Keratinocyte (primary cell): Measurements from ENCODE around the gene PARVA. TPM values are rescaled to one million over a fixed set of nuclear protein-coding genes. Genes with fewer than 3 reads are reported as not detected.

Experiments used
- DNase-seq: peaks from one replicate; pipeline ENCODE4 v3.0.0-alpha.2; 2011; ENCODE audit warnings: low read depth, missing footprints, low spot score
- FAIRE-seq: peaks from 2 replicates; lab custom pipeline; 2011; peaks lifted over from hg19 to GRCh38; lab: Jason Lieb, UNC
- H2AFZ ChIP-seq: 2 replicates; pipeline ENCODE4 v1.6.0; 2012; ENCODE audit warnings: low read length, control low read depth, inconsistent platforms; ENCODE audit not compliant: control insufficient read depth
- H3K27ac ChIP-seq: 2 replicates; pipeline ENCODE4 v1.5.1; 2011; ENCODE audit warnings: low read length; ENCODE audit not compliant: control insufficient read depth, insufficient read depth
- H3K27me3 ChIP-seq: 3 replicates; pipeline ENCODE4 v1.6.0; 2011; ENCODE audit warnings: low read length; ENCODE audit not compliant: control insufficient read depth, insufficient read depth; ENCODE audit errors: extremely low read depth
- H3K36me3 ChIP-seq, 2 experiments: 2 replicates in 1 of 2; 3 replicates in 1 of 2; pipeline ENCODE4 v1.5.1; 2011; ENCODE audit warnings: low read length in 2 of 2, mild to moderate bottlenecking in 1 of 2; ENCODE audit not compliant: control insufficient read depth in 2 of 2, insufficient read depth in 2 of 2; ENCODE audit errors: extremely low read depth in 1 of 2
- H3K4me1 ChIP-seq: 3 replicates; pipeline ENCODE4 v1.5.1; 2011; ENCODE audit warnings: low read length; ENCODE audit not compliant: control insufficient read depth, insufficient read depth; ENCODE audit errors: extremely low read depth
- H3K4me2 ChIP-seq: 3 replicates; pipeline ENCODE4 v1.6.0; 2011; ENCODE audit warnings: low read depth, low read length; ENCODE audit not compliant: control insufficient read depth, insufficient read depth; ENCODE audit errors: extremely low read depth
- H3K4me3 ChIP-seq, 3 experiments: fragments of 200-600 bp in 1 of 3; sonication (generic) in 1 of 3; 2 replicates in 2 of 3; 3 replicates in 1 of 3; pipeline ENCODE4 v1.5.1; 2011 to 2016; ENCODE audit warnings: low read length in 3 of 3, mild to moderate bottlenecking in 3 of 3, control low read depth in 2 of 3, inconsistent platforms in 1 of 3, low read depth in 1 of 3, mixed read lengths in 1 of 3, mixed run types in 1 of 3, moderate library complexity in 1 of 3; ENCODE audit not compliant: control insufficient read depth in 2 of 3, insufficient read depth in 2 of 3; ENCODE audit errors: extremely low read depth in 1 of 3
- H3K79me2 ChIP-seq: 2 replicates; pipeline ENCODE4 v1.6.0; 2012; ENCODE audit warnings: low read length; ENCODE audit not compliant: control insufficient read depth, insufficient read depth
- H3K9ac ChIP-seq: 3 replicates; pipeline ENCODE4 v1.6.0; 2011; ENCODE audit warnings: low read length; ENCODE audit not compliant: control insufficient read depth, insufficient read depth; ENCODE audit errors: extremely low read depth
- H3K9me1 ChIP-seq: 3 replicates; pipeline ENCODE4 v1.6.0; 2011; ENCODE audit warnings: low read length; ENCODE audit not compliant: control insufficient read depth, insufficient read depth; ENCODE audit errors: extremely low read depth
- H3K9me3 ChIP-seq: 2 replicates; pipeline ENCODE4 v1.5.1; 2012; ENCODE audit warnings: low read depth, low read length; ENCODE audit not compliant: control insufficient read depth
- H4K20me1 ChIP-seq: 3 replicates; pipeline ENCODE4 v1.6.0; 2011; ENCODE audit warnings: low read length; ENCODE audit not compliant: control insufficient read depth, insufficient read depth; ENCODE audit errors: extremely low read depth
- CTCF ChIP-seq, 3 experiments: IDR thresholded peaks in 1 of 3; conservative IDR thresholded peaks in 1 of 3; optimal IDR thresholded peaks in 1 of 3; 2 replicates in 2 of 3; 3 replicates in 1 of 3; pipeline versions ENCODE3 to v1.5.1; 2011; ENCODE audit warnings: low read length in 3 of 3, mild to moderate bottlenecking in 3 of 3, moderate library complexity in 2 of 3, control low read depth in 1 of 3, inconsistent platforms in 1 of 3; ENCODE audit not compliant: insufficient read depth in 2 of 3; ENCODE audit errors: extremely low read depth in 1 of 3
- EZH2 ChIP-seq: IDR thresholded peaks from one replicate; pipeline ENCODE4 v1.6.1; 2012; ENCODE audit warnings: inconsistent platforms, mild to moderate bottlenecking, low read length, moderate library complexity
- dilution Hi-C: fragments of 300-500 bp; cut with MboI; formaldehyde crosslinking; loops from one replicate; pipeline ENCODE4 v1.7.0; 2020; ENCODE audit warnings: low sequenced_read_pairs; ENCODE audit not compliant: extremely low pct_ligation_motif_present
- polyA plus RNA-seq, 5 experiments: library from polyadenylated mRNA; depleted of rRNA in 3 of 5; stranded (reverse) in 3 of 5; stranded (forward) in 1 of 5; unstranded in 1 of 5; fragments of >200 nt; gene quantifications; 1 replicate in 1 of 5; 2 replicates in 3 of 5; 3 replicates in 1 of 5; pipeline versions ENCODE4 v1.2.1 to v1.2.3, GENCODE V29; 2011 to 2012; ENCODE audit warnings: missing spikeins in 2 of 5, low read depth in 1 of 5, low replicate concordance in 1 of 5

Gene PARVA
- polyA plus RNA-seq, 1 donor (not counting 4 experiments of a cell fraction or from before 2014, with no cell fraction given) = 28.9 TPM

- Histone ChIP-seq H3K79me2 (no peaks in the 10 kb centered on the region), H3K9ac (no peak overlapping the region), H3K4me1 (no peaks in the 10 kb centered on the region), H3K9me3 (no peaks in the 10 kb centered on the region), H3K27ac (no peak overlapping the region), H4K20me1 (no peaks in the 10 kb centered on the region), H3K27me3 (no peaks in the 10 kb centered on the region), H3K36me3 (peaks cover 4 to 6% of the 10 kb centered on the region in 2 experiments), H3K4me2 (no peak overlapping the region), H3K4me3 (no peak overlapping the region), H2AFZ (no peak overlapping the region), H3K9me1 (no peaks in the 10 kb centered on the region)
- dilution Hi-C loops = no loop called here
- DNase-seq = no peak
- FAIRE-seq = no peak
- no peak for TF ChIP-seq EZH2
- no peak for TF ChIP-seq CTCF (optimal IDR thresholded peaks at IDR 0.05 in 1 of 3, IDR thresholded peaks at IDR 0.05 in 1 of 3, conservative IDR thresholded peaks at IDR 0.05 in 1 of 3; ENCODE audit: extremely low read depth in 1 of 3, insufficient read depth in 2 of 3, low read length in 3 of 3)
These were observed 134.8 kb downstream of the PARVA start for GRCh38 chr11:12512132-12512531.

- H3K27me3 ChIP-seq = no peaks in the 10 kb centered on the region
- TF ChIP-seq EZH2 (no peak), CTCF (optimal IDR thresholded peaks at IDR 0.05 in 1 of 3, IDR thresholded peaks at IDR 0.05 in 1 of 3, conservative IDR thresholded peaks at IDR 0.05 in 1 of 3; ENCODE audit: extremely low read depth in 1 of 3, insufficient read depth in 2 of 3, low read length in 3 of 3) (no peak)
- no peak for FAIRE-seq
- dilution Hi-C loops = no loop called here
- H3K4me1 ChIP-seq = no peaks in the 10 kb centered on the region
- H3K36me3 ChIP-seq = peaks cover 3 to 6% of the 10 kb centered on the region in 2 experiments
- DNase-seq = no peak
- H3K27ac ChIP-seq = no peak overlapping the region
- H4K20me1 ChIP-seq = no peaks in the 10 kb centered on the region
- no peak overlapping the region for H3K4me2 ChIP-seq
- H3K9ac ChIP-seq = no peak overlapping the region
- no peak overlapping the region for H3K4me3 ChIP-seq
- H3K79me2 ChIP-seq = no peaks in the 10 kb centered on the region
- no peaks in the 10 kb centered on the region for H3K9me3 ChIP-seq
- H2AFZ ChIP-seq = no peak overlapping the region
- no peaks in the 10 kb centered on the region for H3K9me1 ChIP-seq
These were observed 135.5 kb downstream of the PARVA start for GRCh38 chr11:12512826-12513395.
